Mesenchymal stem cell (in vitro differentiated cells and primary cell): Measurements from ENCODE around the gene NOTCH1.

Experiments
- DNase-seq: peaks from one replicate; pipeline ENCODE4 v3.0.0-alpha.2; 2013
- H2AFZ ChIP-seq: one replicate; pipeline ENCODE4 v1.6.1; 2013; ENCODE audit warnings: low read depth, mild to moderate bottlenecking, control low read depth, inconsistent platforms, low read length, moderate library complexity
- H2AK5ac ChIP-seq: 2 replicates; pipeline ENCODE4 v1.6.1; 2013; ENCODE audit warnings: low read length, moderate library complexity, mild to moderate bottlenecking, inconsistent platforms; ENCODE audit not compliant: severe bottlenecking
- H2BK120ac ChIP-seq: one replicate; pipeline ENCODE4 v1.6.1; 2013; ENCODE audit warnings: low read depth, mild to moderate bottlenecking, inconsistent platforms, low read length, moderate library complexity
- H2BK12ac ChIP-seq, 2 experiments: one replicate each; pipeline ENCODE4 v1.6.1; 2013; ENCODE audit warnings: inconsistent platforms in 2 of 2, low read length in 2 of 2, mild to moderate bottlenecking in 2 of 2, moderate library complexity in 2 of 2, control low read depth in 1 of 2
- H2BK15ac ChIP-seq: one replicate; pipeline ENCODE4 v1.6.1; 2013; ENCODE audit warnings: mild to moderate bottlenecking, low read depth, inconsistent platforms; ENCODE audit not compliant: poor library complexity, severe bottlenecking
- H2BK5ac ChIP-seq: 2 replicates; pipeline ENCODE4 v1.6.1; 2013; ENCODE audit warnings: low read depth, mild to moderate bottlenecking, low read length, control low read depth, inconsistent platforms; ENCODE audit not compliant: poor library complexity, severe bottlenecking
- H3K14ac ChIP-seq, 2 experiments: one replicate each; pipeline ENCODE4 v1.6.1; 2013; ENCODE audit warnings: inconsistent platforms in 2 of 2, low read length in 2 of 2, control low read depth in 1 of 2, mild to moderate bottlenecking in 1 of 2, moderate library complexity in 1 of 2
- H3K18ac ChIP-seq, 2 experiments: one replicate each; pipeline ENCODE4 v1.6.1; 2013; ENCODE audit warnings: inconsistent platforms in 2 of 2, low read length in 2 of 2, control low read depth in 1 of 2, low read depth in 1 of 2, mild to moderate bottlenecking in 1 of 2
- H3K23ac ChIP-seq, 2 experiments: one replicate each; pipeline ENCODE4 v1.6.1; 2013; ENCODE audit warnings: inconsistent platforms in 2 of 2, low read length in 2 of 2, mild to moderate bottlenecking in 2 of 2, moderate library complexity in 2 of 2, control low read depth in 1 of 2
- H3K27ac ChIP-seq: 2 replicates; pipeline ENCODE4 v1.5.1; 2013; ENCODE audit warnings: mild to moderate bottlenecking, moderate library complexity, low read length, control low read depth, inconsistent platforms; ENCODE audit not compliant: poor library complexity, severe bottlenecking
- H3K27me3 ChIP-seq, 2 experiments: 2 replicates each; pipeline versions ENCODE4 v1.6.1 to v1.7.0; 2013; ENCODE audit warnings: low read length in 2 of 2, mild to moderate bottlenecking in 2 of 2, moderate library complexity in 2 of 2, control low read depth in 1 of 2, inconsistent platforms in 1 of 2; ENCODE audit not compliant: control insufficient read depth in 1 of 2, insufficient read depth in 1 of 2
- H3K36me3 ChIP-seq, 2 experiments: 2 replicates each; pipeline versions ENCODE4 v1.6.1 to v1.7.0; 2013; ENCODE audit warnings: low read length in 2 of 2, control low read depth in 1 of 2, inconsistent platforms in 1 of 2, low read depth in 1 of 2, mild to moderate bottlenecking in 1 of 2; ENCODE audit not compliant: insufficient read depth in 2 of 2, control insufficient read depth in 1 of 2
- H3K4ac ChIP-seq, 2 experiments: one replicate each; pipeline ENCODE4 v1.6.1; 2013; ENCODE audit warnings: inconsistent platforms in 2 of 2, low read length in 2 of 2, mild to moderate bottlenecking in 2 of 2, moderate library complexity in 2 of 2, control low read depth in 1 of 2, low read depth in 1 of 2
- H3K4me1 ChIP-seq: 2 replicates; pipeline ENCODE4 v1.6.1; 2013; ENCODE audit warnings: low read depth, low read length, control low read depth; ENCODE audit not compliant: control insufficient read depth, insufficient read depth
- H3K4me2 ChIP-seq: 2 replicates; pipeline ENCODE4 v1.6.1; 2013; ENCODE audit warnings: low read length, mild to moderate bottlenecking, inconsistent platforms; ENCODE audit not compliant: poor library complexity, severe bottlenecking
- H3K4me3 ChIP-seq, 2 experiments: 2 replicates each; pipeline versions ENCODE4 v1.5.1 to v1.7.0; 2013; ENCODE audit warnings: low read length in 2 of 2, mild to moderate bottlenecking in 2 of 2, control low read depth in 1 of 2, low read depth in 1 of 2; ENCODE audit not compliant: insufficient read depth in 1 of 2
- H3K79me1 ChIP-seq: replicated peaks from 2 replicates; pipeline ENCODE4 v1.6.1; 2013; ENCODE audit warnings: mild to moderate bottlenecking, control low read depth, low read length, inconsistent platforms; ENCODE audit not compliant: poor library complexity, severe bottlenecking
- H3K9ac ChIP-seq: 2 replicates; pipeline ENCODE4 v1.7.0; 2013; ENCODE audit warnings: mild to moderate bottlenecking, low read length, moderate library complexity
- H3K9me3 ChIP-seq: 2 replicates; pipeline ENCODE4 v1.7.0; 2013; ENCODE audit warnings: mild to moderate bottlenecking, low read length; ENCODE audit not compliant: control insufficient read depth
- H4K8ac ChIP-seq: one replicate; pipeline ENCODE4 v1.6.1; 2013; ENCODE audit warnings: inconsistent platforms, mild to moderate bottlenecking, low read length, moderate library complexity
- H4K91ac ChIP-seq: one replicate; pipeline ENCODE4 v1.6.1; 2013; ENCODE audit warnings: mild to moderate bottlenecking, low read length, inconsistent platforms
- WGBS: methylation state at CpG from one replicate; pipeline ENCODE4 v1.1.7; 2013; ENCODE audit warnings: mixed read lengths; 5-methylcytosine and 5-hydroxymethylcytosine counted together

Gene NOTCH1

DNA sequence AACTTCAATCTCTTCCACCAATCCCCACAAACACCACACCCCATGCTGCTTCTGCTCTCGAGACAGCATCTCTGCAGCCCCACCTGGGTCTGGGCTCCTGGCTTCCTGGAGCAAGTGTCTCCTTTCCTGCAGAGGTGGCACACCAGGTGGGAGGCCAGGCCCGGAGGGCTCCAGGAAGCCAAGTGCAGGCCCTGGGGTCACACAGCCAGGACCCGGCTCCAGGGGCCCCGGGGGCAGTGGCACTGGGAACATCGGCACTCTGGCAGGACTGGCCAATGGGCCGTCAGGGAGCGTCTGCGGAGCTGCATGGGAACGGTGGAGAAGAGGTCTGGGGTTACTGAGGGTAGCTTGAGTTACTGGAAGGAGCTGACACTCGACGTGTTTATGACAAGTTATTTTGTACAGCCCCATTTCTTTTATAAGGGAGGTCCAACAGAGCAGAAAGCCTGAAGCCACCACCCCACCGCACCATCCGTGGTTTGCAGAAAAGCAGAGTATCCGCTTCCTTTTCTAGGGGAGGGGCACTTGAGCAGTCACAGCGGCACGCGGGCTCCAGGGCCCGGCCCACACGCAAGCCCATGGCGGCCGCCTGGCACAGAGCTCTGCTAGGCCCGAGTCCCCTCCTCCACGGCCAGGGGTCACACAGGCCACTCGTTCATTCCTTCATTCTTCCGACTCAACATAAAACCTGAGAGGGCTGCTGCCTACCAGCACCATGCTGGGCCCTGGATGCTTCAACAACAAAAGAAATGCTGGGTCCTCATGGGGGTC is 91.6 kb downstream of the NOTCH1 start:
- H3K9ac ChIP-seq = no peak overlapping the region
- no peak overlapping the region for H3K27ac ChIP-seq
- H4K91ac ChIP-seq = no peak overlapping the region
- H3K4ac ChIP-seq = no peak overlapping the region
- H3K4me3 ChIP-seq = no peak overlapping the region
- no peak overlapping the region for H4K8ac ChIP-seq
- no peaks in the 10 kb centered on the region for H3K27me3 ChIP-seq
- H3K4me1 ChIP-seq = no peaks in the 10 kb centered on the region
- no peak overlapping the region for H2BK120ac ChIP-seq
- H2AFZ ChIP-seq = no peak overlapping the region
- H3K79me1 ChIP-seq = peaks cover 50% of the 10 kb centered on the region
- H3K18ac ChIP-seq = no peak overlapping the region
- H2BK5ac ChIP-seq = no peak overlapping the region
- no peak overlapping the region for H3K23ac ChIP-seq
- H3K9me3 ChIP-seq = no peaks in the 10 kb centered on the region
- no peak overlapping the region for H3K4me2 ChIP-seq
- H2BK12ac ChIP-seq = no peak overlapping the region
- H2BK15ac ChIP-seq = no peak overlapping the region
- no peak overlapping the region for H2AK5ac ChIP-seq
- WGBS = 96% methylated on average over 25 of the region's 25 CpGs
- H3K36me3 ChIP-seq = peaks cover 82 to 88% of the 10 kb centered on the region in 2 experiments
- no peak for DNase-seq
- H3K14ac ChIP-seq = no peak overlapping the region

GRCh38 chr9:136453326-136453725 is 92.5 kb downstream of the NOTCH1 start:
- DNase-seq = no peak
- no peak overlapping the region for H2BK12ac ChIP-seq
- H3K27me3 ChIP-seq = no peaks in the 10 kb centered on the region
- no peaks in the 10 kb centered on the region for H3K4me1 ChIP-seq
- no peak overlapping the region for H3K4me3 ChIP-seq
- no peak overlapping the region for H3K18ac ChIP-seq
- H3K27ac ChIP-seq = no peak overlapping the region
- no peak overlapping the region for H4K8ac ChIP-seq
- no peak overlapping the region for H3K14ac ChIP-seq
- no peaks in the 10 kb centered on the region for H3K9me3 ChIP-seq
- no peak overlapping the region for H3K4me2 ChIP-seq
- H2AK5ac ChIP-seq = no peak overlapping the region
- peaks cover 82 to 87% of the 10 kb centered on the region in 2 experiments for H3K36me3 ChIP-seq
- no peak overlapping the region for H3K23ac ChIP-seq
- H2BK5ac ChIP-seq = no peak overlapping the region
- peaks cover 52% of the 10 kb centered on the region for H3K79me1 ChIP-seq
- H2BK120ac ChIP-seq = no peak overlapping the region
- H3K4ac ChIP-seq = no peak overlapping the region
- H3K9ac ChIP-seq = no peak overlapping the region
- H4K91ac ChIP-seq = no peak overlapping the region
- H2AFZ ChIP-seq = no peak overlapping the region
- WGBS = 97% methylated on average over 11 of the region's 11 CpGs
- no peak overlapping the region for H2BK15ac ChIP-seq

DNA sequence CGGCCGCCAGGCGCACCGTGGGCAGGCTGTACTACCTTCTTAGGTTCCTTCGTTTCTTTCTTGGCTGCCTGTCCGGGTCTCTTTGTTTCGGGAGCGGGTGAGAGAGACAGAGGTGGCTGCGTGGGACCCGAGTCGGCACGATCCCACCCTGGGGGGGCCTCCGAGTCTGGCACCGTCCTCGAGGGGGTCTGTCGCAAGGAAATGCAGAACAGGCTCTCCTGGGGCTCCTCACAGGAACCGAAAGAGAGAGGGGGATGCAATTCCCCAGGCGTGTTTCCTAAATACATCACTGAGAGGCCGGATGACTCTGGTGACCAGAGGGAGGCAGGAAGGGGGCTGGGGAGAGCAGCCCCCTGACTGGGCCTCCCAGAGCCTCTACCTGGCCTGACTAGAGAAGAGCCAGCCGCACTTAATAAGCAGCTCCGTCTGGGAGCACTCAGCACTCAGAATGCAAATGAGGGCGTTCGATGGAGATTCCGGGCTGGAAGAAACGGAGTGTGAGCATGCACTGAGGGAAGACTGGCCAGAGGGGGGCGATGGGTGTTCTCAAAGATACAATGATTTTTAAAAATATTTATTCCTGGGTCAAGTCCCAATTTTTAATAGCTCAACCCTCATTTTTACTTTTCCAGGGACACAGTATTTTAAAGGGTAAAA is 94.5 kb downstream of the NOTCH1 start:
- Histone ChIP-seq H3K4me1 (no peaks in the 10 kb centered on the region), H3K18ac (no peak overlapping the region), H4K91ac (no peak overlapping the region), H3K9ac (no peak overlapping the region), H4K8ac (no peak overlapping the region), H3K23ac (no peak overlapping the region), H3K27me3 (no peaks in the 10 kb centered on the region), H3K9me3 (no peaks in the 10 kb centered on the region), H3K36me3 (peaks cover 79 to 88% of the 10 kb centered on the region in 2 experiments), H2BK5ac (no peak overlapping the region), H3K27ac (no peak overlapping the region), H3K79me1 (peaks cover 49% of the 10 kb centered on the region), H3K4me2 (no peak overlapping the region), H3K14ac (no peak overlapping the region), H2BK12ac (no peak overlapping the region), H3K4ac (no peak overlapping the region), H3K4me3 (no peak overlapping the region), H2BK120ac (no peak overlapping the region), H2BK15ac (no peak overlapping the region), H2AK5ac (no peak overlapping the region), H2AFZ (no peak overlapping the region)
- 93% methylated on average over 25 of the region's 26 CpGs for WGBS
- DNase-seq = no peak

- H4K8ac ChIP-seq = no peak overlapping the region
- no peak overlapping the region for H2BK12ac ChIP-seq
- WGBS = 87% methylated on average over 3 of the region's 3 CpGs
These were observed 97.2 kb downstream of the NOTCH1 start for GRCh38 chr9:136448655-136449054.

More at GRCh38 chr9:136448655-136449054, 97.2 kb downstream of the NOTCH1 start:
- no peak overlapping the region for H2BK15ac ChIP-seq
- H2AK5ac ChIP-seq = no peak overlapping the region
- no peak overlapping the region for H4K91ac ChIP-seq
- no peak overlapping the region for H3K4me3 ChIP-seq
- H3K23ac ChIP-seq = no peak overlapping the region
- H2BK120ac ChIP-seq = no peak overlapping the region
- H3K79me1 ChIP-seq = peaks cover 42% of the 10 kb centered on the region
- no peak overlapping the region for H2AFZ ChIP-seq
- H3K9me3 ChIP-seq = no peaks in the 10 kb centered on the region
- H3K36me3 ChIP-seq = peaks cover 77 to 87% of the 10 kb centered on the region in 2 experiments
- H3K4me2 ChIP-seq = no peak overlapping the region
- no peak overlapping the region for H3K9ac ChIP-seq
- no peak overlapping the region for H3K27ac ChIP-seq
- H2BK5ac ChIP-seq = no peak overlapping the region
- H3K27me3 ChIP-seq = no peaks in the 10 kb centered on the region
- no peak for DNase-seq
- no peaks in the 10 kb centered on the region for H3K4me1 ChIP-seq
- H3K14ac ChIP-seq = no peak overlapping the region
- no peak overlapping the region for H3K4ac ChIP-seq
- H3K18ac ChIP-seq = no peak overlapping the region
